ENCODE data around the gene RNU6-8.
A peak's percentile ranks its signal among the peaks of the same experiment; 100 is the strongest.

RNU6-8 gene
- total RNA-seq, result 0.35 to 1.5 (median 0.49) reads per million in 3 experiments

GRCh38 chr14:32202998-32203882 is at the start of gene RNU6-8:
RNU6-8 (minus strand) TSS chr14:32203269.
- DNase-seq, result peak; percentile 92

DNA sequence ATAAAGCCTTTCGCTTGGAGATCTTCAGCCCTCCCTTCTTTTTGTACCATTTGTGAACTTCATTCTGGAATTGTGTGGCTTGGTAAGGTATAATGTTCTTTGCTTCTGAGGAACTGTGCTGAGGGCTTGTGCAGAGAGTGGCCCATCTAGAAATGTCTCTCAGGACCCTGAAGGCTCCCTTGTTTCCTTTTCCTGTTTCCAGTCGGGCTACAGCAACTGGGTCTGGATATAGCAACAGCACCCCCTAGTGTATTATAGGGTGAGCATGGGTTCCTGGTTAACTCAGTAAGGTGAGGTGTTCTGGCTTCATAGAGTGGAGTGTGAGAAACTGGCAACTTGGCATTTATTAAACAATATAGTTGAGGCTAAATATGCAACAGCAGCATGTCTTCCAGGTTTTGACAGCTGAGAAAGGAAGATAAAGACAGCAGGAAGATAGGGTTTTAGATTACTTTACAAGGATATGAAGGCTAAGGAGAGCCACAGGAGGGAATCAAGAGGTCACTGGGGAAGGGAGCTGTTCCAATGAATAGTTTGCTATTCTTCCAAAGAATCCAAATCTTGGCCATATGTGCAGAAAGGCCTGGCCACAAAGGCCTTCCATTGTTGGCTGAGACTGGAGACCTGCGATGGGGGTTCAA is 49.1 kb upstream of the RNU6-8 start:
- peak; percentile 64 for DNase-seq

GRCh38 chr14:32251530-32251929 is 48.5 kb upstream of the RNU6-8 start:
- DNase-seq, result no peak

GRCh38 chr14:32250681-32251080 is 47.6 kb upstream of the RNU6-8 start:
- no peak for DNase-seq

DNA sequence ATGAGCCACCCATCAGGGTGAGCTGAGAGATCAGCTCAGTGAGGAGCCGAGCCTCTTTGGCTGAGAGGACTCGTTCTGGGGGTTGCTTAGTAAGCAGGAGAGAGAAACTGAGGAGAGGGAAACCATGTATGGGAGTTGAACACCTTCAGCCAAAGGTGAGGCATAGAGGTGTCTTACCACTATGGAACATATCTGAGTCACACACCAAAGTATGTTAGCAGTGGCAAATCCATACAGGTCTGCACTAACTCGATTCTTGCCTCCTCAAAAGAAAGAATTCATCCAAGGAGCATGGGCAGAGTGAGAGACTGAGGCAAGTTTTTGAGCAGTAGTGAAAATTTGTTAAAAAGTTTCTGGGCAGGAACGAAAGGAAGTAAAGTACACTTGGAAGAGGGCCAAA is 46.7 kb upstream of the RNU6-8 start:
- DNase-seq, result no peak

- DNase-seq, result no peak
Observed at GRCh38 chr14:32249371-32249770, 46.3 kb upstream of the RNU6-8 start.

DNA sequence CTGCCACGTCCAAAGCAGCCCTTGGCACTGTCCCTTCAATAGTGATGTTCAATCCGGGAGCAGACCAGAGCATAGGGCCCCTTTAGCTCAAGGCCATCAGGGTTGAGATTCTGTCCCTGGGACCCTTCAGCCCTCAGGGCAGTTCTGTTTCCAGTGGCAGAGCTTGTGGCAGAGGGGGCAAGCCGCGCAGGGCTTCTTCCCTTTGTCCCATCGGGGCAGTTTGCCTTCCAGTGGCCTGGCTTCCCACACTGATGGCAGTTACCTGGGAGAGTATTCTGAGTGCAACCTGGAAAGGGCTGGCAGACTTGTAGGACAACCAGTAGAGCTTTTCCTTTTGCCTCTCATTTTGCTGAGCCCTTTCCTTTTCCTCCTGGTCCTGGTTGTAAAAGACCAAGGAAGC is 43.7 kb upstream of the RNU6-8 start:
- no peak for DNase-seq

DNA sequence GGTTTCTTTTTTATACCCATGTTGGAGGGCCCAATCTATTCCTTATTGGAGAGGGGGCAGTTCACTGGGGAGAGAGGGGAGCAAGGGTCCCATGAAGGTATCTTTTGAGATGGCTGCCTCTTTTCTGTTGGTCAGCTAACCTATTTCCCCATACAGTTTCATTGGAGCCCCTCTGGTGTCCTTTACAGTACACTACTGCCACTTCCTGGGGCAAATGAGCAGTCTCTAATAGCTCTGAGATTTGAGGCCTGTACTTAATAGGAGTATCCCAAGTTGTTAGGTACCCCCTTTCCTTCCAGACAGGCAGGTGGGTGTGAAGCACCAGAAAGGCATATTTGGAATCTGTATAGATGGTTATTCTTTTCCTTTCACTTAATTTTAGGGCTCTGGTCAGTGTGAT is 41.3 kb upstream of the RNU6-8 start:
- DNase-seq, result no peak

- no peak for DNase-seq
Observed at GRCh38 chr14:32233260-32233659, 30.2 kb upstream of the RNU6-8 start.

- DNase-seq, result no peak
Observed at GRCh38 chr14:32232481-32232880, 29.4 kb upstream of the RNU6-8 start.

GRCh38 chr14:32230695-32231280 is 27.7 kb upstream of the RNU6-8 start:
- no peak for DNase-seq

- DNase-seq, result no peak
Observed at GRCh38 chr14:32230181-32230580, 27.1 kb upstream of the RNU6-8 start.

DNA sequence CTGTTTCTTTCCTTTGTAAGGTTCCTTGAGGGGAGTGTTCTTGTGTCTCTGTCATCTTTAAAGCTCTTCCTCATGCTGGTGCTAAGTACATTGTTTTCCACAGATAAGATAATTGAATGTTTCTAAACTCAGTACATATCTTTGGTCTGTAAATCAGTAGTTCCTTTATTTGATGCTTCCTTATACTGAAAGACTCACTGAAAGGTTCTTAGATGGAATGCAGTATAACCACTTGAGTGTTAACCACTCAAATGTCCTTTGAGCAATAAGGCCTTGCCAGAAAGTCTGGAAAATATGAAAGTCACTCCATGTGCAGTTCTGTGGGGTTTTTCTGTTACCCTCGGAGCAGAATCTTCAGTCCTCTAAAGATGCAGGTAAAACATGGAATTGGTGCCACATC is 23.0 kb upstream of the RNU6-8 start:
- no peak for DNase-seq

GRCh38 chr14:32225378-32225920 is 22.4 kb upstream of the RNU6-8 start:
- no peak for DNase-seq

DNA sequence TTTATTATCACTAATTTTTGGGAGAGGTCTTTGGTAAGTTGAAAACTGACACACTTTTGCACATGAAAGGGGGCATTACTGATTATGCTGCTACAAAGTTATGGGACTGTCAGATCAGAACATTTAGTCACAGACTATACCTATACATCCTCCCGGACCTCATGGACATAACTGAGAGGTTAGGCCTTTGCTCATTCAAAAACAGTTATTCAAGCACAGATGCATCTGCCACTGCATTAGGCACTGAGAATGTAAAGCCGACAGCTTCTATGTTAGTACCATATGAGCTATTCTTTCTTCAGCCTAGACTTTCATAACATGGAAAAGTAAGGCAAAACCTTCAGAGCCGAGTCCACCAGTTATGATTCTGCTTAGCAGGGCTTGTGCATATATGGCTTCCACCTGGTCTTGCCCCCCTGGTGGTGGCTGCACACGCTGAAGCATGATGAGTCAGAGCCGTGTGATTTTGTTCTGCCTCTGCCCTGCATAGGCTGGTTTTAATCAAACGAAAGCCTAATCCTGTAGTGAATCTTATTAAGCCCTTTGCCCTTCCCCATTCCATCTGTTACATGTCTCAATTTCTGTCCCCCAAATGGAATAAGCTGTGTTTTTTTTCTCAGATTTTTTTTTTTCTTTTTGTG is 21.8 kb upstream of the RNU6-8 start:
- no peak for DNase-seq

DNA sequence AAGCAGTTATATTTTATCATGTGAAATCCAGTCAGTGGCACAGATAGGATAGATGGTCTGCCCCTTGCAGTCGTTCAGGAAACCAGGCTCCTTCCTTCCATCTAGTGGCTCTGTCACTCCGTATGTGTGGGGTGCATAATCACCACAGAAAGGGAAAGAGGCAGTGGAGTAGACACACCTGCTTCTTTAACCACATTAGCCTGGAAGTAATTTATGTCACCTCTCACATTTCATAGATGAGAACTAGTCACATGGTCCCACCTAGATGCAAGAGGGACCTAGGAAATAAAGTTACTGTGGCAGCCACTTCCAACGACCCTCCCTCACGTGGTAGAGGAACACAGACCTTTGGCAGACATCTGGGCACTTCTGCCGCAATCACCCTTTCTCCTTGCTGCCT is 14.2 kb upstream of the RNU6-8 start:
- DNase-seq, result no peak

DNA sequence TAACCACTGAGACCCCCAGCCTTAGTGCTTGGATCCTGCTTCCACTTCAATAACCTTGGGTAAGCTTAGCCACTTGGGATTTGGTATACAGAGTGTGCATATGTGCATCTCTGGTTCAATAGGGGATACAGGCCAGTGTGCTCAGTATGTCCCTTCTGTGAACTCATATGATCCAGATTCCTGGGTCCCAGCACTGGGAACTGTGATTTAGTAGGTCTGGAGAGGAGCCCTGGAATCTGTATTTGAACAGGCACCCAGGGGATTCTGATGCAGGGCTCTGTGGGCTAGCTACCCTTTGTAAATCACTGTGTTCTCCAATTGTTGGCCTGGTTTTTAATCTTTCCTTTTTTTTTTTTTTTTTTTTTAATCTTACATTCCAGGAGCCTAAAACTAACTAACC is 9.8 kb upstream of the RNU6-8 start:
- DNase-seq, result no peak

DNA sequence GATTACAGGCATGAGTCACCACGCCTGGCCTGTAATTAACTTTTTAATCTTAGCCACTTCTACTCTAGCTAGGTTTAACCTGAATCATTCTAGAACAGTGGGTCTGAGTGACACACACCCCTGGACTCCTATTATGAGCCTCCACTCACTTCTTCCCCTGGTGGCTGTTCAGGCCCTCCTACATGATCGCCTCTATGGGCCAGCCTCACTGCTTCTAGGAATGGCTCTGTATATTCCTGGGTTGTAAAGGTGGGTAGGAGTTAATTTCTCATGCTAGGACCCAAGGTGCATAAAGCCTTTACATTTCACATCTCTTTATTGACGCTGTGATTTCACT is 8.0 kb upstream of the RNU6-8 start:
- no peak for DNase-seq

- no peak for DNase-seq
Observed at GRCh38 chr14:32209471-32209870, 6.4 kb upstream of the RNU6-8 start.

- no peak for DNase-seq
Observed at GRCh38 chr14:32208490-32208889, 5.4 kb upstream of the RNU6-8 start.

DNA sequence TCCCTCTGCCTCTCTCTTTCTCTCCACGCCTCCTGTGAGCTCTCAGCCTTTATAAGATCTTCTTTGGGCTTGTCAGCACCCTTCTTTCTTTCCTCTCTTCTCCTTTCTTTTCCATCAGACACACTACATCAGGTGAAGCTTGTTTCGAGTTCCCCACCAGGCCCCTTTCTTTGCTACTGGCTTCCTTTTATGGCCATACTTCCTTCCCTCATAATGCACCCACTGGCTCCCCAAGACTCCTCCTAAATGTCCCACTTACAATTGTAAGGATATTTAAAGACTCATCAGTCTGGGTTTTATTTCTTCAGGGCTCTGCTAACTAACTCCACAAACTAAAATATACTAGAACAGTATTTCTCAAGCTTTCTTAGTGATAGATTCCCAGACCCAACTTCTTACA is 3.5 kb upstream of the RNU6-8 start:
- DNase-seq, result no peak

GRCh38 chr14:32205984-32206383 is 2.9 kb upstream of the RNU6-8 start:
- DNase-seq, result no peak

DNA sequence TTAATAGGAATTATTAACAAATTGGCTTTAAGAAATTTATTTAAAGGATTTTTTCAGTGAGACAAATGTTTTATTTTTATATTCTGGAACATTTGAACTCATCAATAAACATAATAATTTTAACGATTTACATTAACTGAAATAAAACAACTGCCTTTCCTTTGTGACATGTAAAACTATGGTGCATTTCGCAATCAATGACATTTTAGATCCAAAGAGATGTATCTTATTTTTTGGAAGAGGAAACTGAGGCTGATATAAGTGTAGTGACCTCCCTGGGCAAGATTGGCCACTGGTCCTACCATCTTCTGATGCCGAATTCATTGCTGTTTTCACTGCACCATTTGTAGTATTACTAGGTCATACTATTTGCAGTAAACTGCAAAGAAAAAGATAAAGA is 2.5 kb upstream of the RNU6-8 start:
- no peak for DNase-seq
